Myocyte (in vitro differentiated cells): ENCODE data around the gene CERS1. TPM values are rescaled to one million over a fixed set of nuclear protein-coding genes. Genes with fewer than 3 reads are reported as not detected.

ENCODE experiments used
- DNase-seq: peaks from one replicate; pipeline ENCODE4 v3.0.0-alpha.2; 2012; ENCODE audit warnings: low read depth
- total RNA-seq: library from RNA; depleted of rRNA; stranded (reverse); fragments of >200 nt; gene quantifications from 2 replicates; pipeline ENCODE4 v1.2.3, GENCODE V29; 2014

The CERS1 gene
- total RNA-seq, 1 donor from 2014 or later = 30.6 TPM

- no peak for DNase-seq
Measured at GRCh38 chr19:18899624-18900560, 3.9 kb upstream of the CERS1 start.

GRCh38 chr19:18898607-18899408 is 2.9 kb upstream of the CERS1 start:
- DNase-seq = no peak

GRCh38 chr19:18898081-18898606 is 2.2 kb upstream of the CERS1 start:
- peak; percentile 23 for DNase-seq

DNA sequence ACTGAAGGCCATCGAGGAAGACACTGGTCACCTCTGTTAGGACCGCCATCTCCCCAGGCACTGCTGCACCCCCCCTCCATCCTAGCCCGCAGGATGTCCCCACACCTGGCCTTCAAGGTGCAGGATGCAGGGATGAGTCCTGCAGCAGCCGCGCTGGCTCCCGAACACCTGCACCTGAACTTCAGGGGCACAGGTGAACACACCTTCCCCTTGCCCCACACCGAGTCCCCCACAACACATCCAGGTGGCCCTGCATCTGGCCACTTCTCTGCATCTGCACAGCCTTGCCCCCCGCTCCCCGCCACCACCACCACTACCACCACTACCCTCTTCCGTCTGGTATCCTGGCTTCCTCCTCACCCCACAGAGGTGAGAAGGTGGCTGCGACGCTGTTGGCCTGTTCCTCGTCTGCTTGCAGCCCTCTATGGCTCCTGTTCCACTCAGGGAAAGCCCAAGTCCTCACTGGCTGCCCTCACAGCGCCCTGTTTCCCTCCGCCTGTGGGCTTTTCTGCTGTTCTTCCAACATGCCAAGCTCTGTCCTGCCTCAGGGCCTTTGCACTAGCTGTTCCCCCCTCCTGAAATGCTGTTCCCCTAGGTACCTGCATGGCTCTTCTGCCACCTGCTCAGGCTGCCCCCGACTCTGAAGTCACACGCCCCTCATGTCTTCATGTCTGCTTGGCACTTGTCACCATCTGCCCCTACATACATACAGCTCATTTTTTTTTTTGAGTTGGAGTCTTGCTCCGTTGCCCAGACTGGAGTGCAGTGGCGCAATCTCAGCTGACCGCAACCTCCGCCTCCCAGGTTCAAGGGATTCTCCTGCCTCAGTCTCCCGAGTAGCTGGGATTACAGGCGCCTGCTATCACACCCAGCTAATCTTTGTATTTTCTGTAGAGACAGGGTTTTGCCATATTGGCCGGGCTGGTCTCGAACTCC is 1.4 kb upstream of the CERS1 start:
- DNase-seq = no peak

GRCh38 chr19:18896421-18896841 is 473 bp upstream of the CERS1 start:
- DNase-seq = no peak

DNA sequence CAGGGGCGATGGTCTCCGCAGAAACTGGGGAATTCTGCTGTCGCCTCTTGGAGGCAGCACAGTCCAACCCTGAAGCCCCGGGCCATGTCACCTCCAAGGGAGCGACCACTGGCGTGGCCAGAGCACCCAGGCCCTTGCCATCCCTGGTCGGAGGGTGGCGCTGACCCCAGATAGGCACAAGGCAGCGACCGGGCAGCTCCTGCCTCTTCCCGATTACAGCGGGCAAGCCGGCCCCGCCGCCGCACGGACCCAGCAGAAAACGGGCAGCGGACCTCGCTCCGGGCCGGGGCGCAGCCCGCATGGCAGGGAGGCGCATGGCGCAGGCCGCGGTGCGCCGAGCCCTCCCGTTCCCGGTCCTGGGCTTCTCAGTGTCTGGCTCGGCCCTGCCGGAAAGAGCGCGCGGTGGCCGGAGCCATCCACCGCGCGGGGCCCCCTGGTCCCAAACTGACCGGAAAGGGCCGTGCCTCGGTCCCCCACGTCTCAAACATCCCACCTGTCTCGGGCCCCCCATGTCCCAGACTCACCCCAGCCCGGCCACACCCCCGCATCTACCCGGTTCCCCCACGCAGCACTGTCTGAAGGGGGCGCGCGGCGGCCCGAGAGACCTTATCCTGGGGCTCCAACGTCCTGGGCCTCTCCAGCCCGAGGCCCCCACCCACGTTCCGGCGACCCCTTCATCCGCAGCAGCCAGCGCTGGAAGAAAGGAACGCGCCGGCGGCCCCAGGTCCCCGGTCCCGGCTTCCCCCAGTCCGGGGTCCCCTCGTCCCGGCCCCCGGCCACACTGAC is 727 bp downstream of the CERS1 start:
- peak; percentile 84 for DNase-seq

DNA sequence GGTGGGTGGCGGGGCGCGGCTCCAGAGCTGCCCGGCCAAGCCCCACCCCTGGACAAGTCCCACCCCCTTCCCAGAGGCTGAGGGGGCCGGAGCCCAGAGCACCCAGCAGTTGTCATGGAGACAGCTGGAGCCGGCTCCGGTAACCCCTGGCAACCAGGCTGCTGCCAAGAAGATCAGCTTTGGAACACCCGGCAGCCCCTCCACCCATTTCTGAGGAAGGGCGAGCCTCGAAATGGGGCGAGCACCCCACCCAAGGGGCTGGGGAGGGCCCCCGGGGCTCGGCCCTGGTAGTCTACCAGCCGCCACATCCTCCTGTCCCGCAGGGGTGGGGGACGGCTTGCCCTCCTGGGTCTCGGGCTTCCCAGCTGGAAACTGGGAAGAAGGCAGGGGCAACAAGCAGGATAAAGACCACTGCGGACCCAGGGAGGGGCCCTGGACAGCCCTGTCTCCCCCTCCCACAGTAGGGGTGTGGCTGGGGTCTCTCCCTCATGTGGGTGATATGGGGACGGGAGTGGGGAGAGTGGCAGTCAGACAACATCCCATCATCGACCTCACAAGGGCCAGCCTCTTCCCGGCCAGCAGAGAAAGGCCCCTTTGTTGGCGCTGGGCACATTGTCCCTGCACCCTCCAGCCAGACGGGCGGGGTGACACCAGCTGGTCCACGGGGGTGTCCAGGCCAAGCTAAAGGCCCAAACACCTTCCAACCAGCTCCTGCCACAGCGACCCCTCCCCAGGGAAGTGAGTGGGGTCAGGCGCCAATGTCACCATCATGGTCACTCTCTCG is 1.5 kb downstream of the CERS1 start:
- peak; percentile 87 for DNase-seq

DNA sequence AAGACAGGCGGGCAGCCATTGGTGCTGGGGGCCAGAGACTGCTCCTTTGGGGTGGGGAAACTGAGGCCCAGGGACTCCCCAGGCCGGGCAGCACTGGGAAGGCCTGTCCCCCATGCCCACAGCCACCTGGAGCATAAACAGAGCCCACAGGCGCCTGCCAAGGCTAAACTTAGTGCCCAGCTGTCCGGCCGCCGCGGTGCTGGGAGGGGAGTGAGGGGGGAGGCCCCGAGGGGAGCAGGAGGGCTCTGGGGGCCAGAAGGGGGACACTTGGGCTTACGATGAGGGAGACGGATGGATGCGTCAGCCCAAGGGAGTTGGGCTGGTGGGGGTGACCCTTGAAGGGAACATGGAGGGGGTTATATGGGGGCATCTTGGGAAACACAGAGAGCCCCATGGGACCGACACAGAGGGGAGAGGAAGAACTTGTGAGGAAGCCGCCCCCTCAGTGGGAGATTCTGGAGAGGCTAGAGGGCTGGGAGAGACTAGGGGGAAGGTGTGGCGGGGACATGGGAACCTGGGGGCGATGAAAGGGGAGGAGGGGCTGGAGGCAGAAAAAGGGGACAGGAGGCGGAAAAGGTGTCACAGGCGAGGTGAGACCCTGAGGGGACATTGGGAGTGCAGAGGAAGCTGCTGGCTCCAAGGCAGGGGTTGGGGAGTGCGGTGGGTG is 2.2 kb downstream of the CERS1 start:
- peak; percentile 86 for DNase-seq

DNA sequence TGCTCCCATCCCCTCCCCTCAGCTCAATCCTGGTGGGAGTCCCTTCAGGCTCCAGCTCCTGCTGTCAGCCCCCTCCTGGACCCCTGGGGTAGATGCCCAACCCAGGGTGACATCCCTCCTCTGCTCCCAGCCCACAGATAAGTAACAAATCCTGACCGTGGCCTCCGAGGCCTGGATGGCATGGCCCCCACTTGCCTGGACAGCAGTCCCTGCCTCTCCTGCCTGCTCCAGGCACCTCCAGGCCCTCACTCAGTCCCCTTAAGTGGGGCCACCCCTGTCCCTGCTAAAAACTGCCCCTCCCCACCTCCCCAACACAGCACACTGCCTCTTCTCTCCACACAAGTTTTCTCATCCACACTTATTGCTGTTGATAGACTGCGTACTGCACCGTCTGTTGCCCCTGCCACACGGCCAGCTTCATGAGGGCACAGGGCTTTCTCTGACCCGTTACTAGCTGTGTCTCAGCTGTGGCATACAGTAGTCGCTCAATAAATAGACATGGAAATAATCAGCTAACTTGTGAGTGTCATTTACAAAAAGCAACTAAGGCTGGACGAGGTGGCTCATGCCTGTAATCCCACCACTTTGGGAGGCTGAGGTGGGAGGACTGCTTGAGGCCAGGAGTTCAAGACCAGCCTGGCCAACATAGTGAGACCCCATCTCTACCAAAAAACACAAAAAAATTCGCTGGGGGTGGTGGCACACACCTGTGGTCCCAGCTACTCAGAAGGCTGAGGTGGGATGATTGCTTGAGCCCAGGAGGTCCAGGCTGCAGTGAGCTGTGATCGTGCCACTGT is 5.8 kb downstream of the CERS1 start:
- no peak for DNase-seq

GRCh38 chr19:18886972-18887371 is 9.0 kb downstream of the CERS1 start:
- no peak for DNase-seq

- DNase-seq = peak; percentile 71
Measured at GRCh38 chr19:18883526-18884304, 12.2 kb downstream of the CERS1 start.

GRCh38 chr19:18881491-18881890 is 14.5 kb downstream of the CERS1 start:
- DNase-seq = no peak

GRCh38 chr19:18879579-18880373 is 16.2 kb downstream of the CERS1 start:
- no peak for DNase-seq

GRCh38 chr19:18878858-18879578 is 16.9 kb downstream of the CERS1 start:
- DNase-seq = no peak

GRCh38 chr19:18878058-18878797 is 17.7 kb downstream of the CERS1 start:
- no peak for DNase-seq
